ENCODE data around the gene MRPS18A. TPM values are rescaled to one million over a fixed set of nuclear protein-coding genes. Genes with fewer than 3 reads are reported as not detected.

Gene MRPS18A
- total and polyA plus RNA-seq, 9 of the 15 experiments (the other 6 are each of a cell fraction or from before 2014, with no cell fraction given): 87.5 to 243 (median 125) TPM

GRCh38 chr6:43667245-43668150, 20.1 kb downstream of the MRPS18A start (continued):
- TF ChIP-seq, protein P1, sequence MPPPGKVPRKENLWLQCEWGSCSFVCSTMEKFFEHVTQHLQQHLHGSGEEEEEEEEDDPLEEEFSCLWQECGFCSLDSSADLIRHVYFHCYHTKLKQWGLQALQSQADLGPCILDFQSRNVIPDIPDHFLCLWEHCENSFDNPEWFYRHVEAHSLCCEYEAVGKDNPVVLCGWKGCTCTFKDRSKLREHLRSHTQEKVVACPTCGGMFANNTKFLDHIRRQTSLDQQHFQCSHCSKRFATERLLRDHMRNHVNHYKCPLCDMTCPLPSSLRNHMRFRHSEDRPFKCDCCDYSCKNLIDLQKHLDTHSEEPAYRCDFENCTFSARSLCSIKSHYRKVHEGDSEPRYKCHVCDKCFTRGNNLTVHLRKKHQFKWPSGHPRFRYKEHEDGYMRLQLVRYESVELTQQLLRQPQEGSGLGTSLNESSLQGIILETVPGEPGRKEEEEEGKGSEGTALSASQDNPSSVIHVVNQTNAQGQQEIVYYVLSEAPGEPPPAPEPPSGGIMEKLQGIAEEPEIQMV (tag; conservative IDR thresholded peaks at IDR 0.05; ENCODE audit: low read depth): no peak
- no peak for TF ChIP-seq U2AF1 (optimal IDR thresholded peaks at IDR 0.05; ENCODE audit: low read depth, low read length)
- TF ChIP-seq, protein P2, sequence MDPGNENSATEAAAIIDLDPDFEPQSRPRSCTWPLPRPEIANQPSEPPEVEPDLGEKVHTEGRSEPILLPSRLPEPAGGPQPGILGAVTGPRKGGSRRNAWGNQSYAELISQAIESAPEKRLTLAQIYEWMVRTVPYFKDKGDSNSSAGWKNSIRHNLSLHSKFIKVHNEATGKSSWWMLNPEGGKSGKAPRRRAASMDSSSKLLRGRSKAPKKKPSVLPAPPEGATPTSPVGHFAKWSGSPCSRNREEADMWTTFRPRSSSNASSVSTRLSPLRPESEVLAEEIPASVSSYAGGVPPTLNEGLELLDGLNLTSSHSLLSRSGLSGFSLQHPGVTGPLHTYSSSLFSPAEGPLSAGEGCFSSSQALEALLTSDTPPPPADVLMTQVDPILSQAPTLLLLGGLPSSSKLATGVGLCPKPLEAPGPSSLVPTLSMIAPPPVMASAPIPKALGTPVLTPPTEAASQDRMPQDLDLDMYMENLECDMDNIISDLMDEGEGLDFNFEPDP (CRISPR knock-in tag; IDR thresholded peaks at IDR 0.05): no peak
- TF ChIP-seq, protein P3, sequence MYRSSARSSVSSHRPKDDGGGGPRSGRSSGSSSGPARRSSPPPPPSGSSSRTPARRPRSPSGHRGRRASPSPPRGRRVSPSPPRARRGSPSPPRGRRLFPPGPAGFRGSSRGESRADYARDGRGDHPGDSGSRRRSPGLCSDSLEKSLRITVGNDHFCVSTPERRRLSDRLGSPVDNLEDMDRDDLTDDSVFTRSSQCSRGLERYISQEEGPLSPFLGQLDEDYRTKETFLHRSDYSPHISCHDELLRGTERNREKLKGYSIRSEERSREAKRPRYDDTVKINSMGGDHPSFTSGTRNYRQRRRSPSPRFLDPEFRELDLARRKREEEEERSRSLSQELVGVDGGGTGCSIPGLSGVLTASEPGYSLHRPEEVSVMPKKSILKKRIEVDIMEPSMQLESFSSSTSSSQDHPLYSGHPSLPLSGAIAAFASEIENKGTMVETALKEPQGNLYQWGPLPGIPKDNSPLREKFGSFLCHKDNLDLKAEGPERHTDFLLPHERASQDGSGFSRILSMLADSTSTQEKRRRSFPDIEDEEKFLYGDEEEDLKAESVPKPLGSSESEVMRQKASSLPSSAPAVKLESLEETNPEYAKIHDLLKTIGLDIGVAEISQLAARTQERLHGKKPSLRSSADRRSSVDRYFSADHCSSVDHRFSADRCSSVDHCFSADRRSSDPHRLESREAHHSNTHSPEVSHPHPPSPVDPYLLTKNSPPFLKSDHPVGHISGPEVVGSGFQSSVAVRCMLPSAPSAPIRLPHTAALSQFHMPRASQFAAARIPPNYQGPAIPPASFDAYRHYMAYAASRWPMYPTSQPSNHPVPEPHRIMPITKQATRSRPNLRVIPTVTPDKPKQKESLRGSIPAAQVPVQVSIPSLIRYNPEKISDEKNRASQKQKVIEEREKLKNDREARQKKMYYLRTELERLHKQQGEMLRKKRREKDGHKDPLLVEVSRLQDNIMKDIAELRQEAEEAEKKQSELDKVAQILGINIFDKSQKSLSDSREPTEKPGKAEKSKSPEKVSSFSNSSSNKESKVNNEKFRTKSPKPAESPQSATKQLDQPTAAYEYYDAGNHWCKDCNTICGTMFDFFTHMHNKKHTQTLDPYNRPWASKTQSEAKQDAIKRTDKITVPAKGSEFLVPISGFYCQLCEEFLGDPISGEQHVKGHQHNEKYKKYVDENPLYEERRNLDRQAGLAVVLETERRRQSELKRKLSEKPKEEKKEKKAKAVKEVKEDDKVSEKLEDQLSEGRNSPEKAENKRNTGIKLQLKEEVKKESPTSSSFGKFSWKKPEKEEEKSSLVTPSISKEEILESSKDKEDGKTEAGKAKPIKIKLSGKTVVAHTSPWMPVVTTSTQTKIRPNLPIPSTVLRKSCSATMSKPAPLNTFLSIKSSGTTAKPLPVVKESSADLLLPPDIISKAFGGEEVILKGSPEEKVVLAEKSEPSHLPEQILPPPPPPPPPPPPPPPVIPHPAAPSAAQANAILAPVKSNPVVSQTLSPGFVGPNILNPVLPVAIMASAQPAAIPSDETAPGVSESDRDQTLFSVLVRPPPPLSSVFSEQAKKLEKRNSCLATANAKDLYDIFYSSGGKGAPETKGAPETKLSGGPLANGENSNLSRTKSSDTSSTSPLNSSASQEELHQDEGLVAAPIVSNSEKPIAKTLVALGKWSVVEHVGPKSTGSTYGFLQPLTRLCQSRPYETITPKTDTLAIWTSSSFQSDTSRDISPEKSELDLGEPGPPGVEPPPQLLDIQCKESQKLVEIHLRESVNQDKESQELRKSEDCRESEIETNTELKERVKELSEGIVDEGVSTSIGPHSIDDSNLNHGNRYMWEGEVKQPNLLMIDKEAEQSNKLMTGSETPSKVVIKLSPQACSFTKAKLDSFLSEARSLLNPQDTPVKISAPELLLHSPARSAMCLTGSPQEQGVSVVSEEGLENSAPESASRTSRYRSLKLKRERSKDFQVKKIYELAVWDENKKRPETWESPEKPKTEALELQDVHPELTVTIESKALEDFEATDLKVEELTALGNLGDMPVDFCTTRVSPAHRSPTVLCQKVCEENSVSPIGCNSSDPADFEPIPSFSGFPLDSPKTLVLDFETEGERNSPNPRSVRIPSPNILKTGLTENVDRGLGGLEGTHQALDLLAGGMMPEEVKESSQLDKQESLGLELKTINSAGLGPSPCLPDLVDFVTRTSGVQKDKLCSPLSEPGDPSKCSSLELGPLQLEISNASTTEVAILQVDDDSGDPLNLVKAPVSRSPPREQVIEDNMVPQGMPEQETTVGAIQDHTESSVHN (IDR thresholded peaks at IDR 0.05; ENCODE audit: borderline replicate concordance in 1 of 2, low read depth in 1 of 2): no peak
- TF ChIP-seq RREB1 (CRISPR knock-in tag; IDR thresholded peaks at IDR 0.05): peak; percentile 90
- no peak for TF ChIP-seq HNRNPH1 (optimal IDR thresholded peaks at IDR 0.05; ENCODE audit: low read depth, low read length)
- TF ChIP-seq FOXJ2 (tag; IDR thresholded peaks at IDR 0.05): no peak
- TF ChIP-seq ZNF212 (CRISPR knock-in tag; IDR thresholded peaks at IDR 0.05): no peak
